ENCODE data around the gene ATP5F1E.

DNA sequence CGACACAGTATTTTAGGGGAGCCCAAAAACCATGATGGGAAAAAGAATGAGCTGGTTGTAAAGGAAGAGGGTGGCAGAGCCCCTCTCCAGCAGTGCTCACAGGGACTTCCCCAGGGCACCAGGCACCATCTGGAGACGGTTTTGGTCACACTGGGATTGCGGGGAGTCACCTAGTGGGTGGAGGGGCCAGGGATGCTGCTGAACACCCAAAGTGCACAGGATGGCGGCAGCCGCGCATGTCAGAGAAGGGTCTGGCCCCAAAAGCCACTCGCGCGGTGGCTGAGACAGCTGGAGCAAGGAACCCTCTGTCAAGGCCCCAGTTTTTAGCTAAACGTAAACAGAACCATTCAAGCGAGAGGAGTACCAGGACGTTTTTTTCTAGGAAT lies 35.9 kb downstream of the ATP5F1E start:
- TF ChIP-seq, protein P1, sequence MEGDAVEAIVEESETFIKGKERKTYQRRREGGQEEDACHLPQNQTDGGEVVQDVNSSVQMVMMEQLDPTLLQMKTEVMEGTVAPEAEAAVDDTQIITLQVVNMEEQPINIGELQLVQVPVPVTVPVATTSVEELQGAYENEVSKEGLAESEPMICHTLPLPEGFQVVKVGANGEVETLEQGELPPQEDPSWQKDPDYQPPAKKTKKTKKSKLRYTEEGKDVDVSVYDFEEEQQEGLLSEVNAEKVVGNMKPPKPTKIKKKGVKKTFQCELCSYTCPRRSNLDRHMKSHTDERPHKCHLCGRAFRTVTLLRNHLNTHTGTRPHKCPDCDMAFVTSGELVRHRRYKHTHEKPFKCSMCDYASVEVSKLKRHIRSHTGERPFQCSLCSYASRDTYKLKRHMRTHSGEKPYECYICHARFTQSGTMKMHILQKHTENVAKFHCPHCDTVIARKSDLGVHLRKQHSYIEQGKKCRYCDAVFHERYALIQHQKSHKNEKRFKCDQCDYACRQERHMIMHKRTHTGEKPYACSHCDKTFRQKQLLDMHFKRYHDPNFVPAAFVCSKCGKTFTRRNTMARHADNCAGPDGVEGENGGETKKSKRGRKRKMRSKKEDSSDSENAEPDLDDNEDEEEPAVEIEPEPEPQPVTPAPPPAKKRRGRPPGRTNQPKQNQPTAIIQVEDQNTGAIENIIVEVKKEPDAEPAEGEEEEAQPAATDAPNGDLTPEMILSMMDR (IDR thresholded peaks at IDR 0.05), result no peak
- no peak for TF ChIP-seq POLR2A (IDR thresholded peaks at IDR 0.05)
